Chondrocyte (in vitro differentiated cells): ENCODE results near the gene HADH. TPM values are rescaled to one million over a fixed set of nuclear protein-coding genes. Genes with fewer than 3 reads are reported as not detected.

ENCODE experiments used
- DNase-seq: peaks from one replicate; pipeline ENCODE4 v3.0.0; 2021; ENCODE audit warnings: mixed read lengths, low spot score
- H3K27ac Mint-ChIP-seq: one replicate; pipeline ENCODE4 v1.8.0; 2021; ENCODE audit warnings: mild to moderate bottlenecking, moderate library complexity, mixed read lengths; ENCODE audit not compliant: unreplicated experiment
- H3K27me3 Mint-ChIP-seq: 2 replicates; pipeline ENCODE4 v1.8.0; 2021; ENCODE audit warnings: low read depth, mixed read lengths
- H3K36me3 Mint-ChIP-seq: 2 replicates; pipeline ENCODE4 v1.8.0; 2021; ENCODE audit warnings: low read depth, mixed read lengths
- H3K4me1 Mint-ChIP-seq: 2 replicates; pipeline ENCODE4 v1.8.0; 2021; ENCODE audit warnings: low read depth, mild to moderate bottlenecking, mixed read lengths
- H3K4me3 Mint-ChIP-seq: one replicate; pipeline ENCODE4 v1.8.0; 2021; ENCODE audit warnings: mild to moderate bottlenecking, moderate library complexity, mixed read lengths; ENCODE audit not compliant: unreplicated experiment
- H3K9me3 Mint-ChIP-seq: 2 replicates; pipeline ENCODE4 v1.8.0; 2021; ENCODE audit warnings: low read depth, mixed read lengths
- CTCF ChIP-seq: fragments of 200-600 bp; sonication (generic); IDR thresholded peaks from 2 replicates; pipeline ENCODE4 v1.5.0; 2021; ENCODE audit warnings: antibody characterized with exemption, mild to moderate bottlenecking, moderate library complexity
- total RNA-seq: library from RNA; stranded (reverse); gene quantifications from 3 replicates; pipeline ENCODE4 v1.2.1, GENCODE V29; 2021

The HADH gene
- total RNA-seq, 1 donor from 2014 or later: 21.6 TPM

- no peak overlapping the region for H3K4me3 Mint-ChIP-seq
- H3K27me3 Mint-ChIP-seq: no peaks in the 10 kb centered on the region
- TF ChIP-seq CTCF: peak; percentile 11
- H3K9me3 Mint-ChIP-seq: peaks cover 5% of the 10 kb centered on the region
- peaks cover 7% of the 10 kb centered on the region for H3K4me1 Mint-ChIP-seq
- no peaks in the 10 kb centered on the region for H3K36me3 Mint-ChIP-seq
- no peak for DNase-seq
- H3K27ac Mint-ChIP-seq: no peak overlapping the region
Observed at GRCh38 chr4:108042927-108043326, 53.2 kb downstream of the HADH start.

- no peaks in the 10 kb centered on the region for H3K36me3 Mint-ChIP-seq
- H3K9me3 Mint-ChIP-seq: peaks cover 5% of the 10 kb centered on the region
- H3K27ac Mint-ChIP-seq: no peak overlapping the region
- no peak for TF ChIP-seq CTCF
- no peak for DNase-seq
- H3K4me1 Mint-ChIP-seq: peaks cover 7% of the 10 kb centered on the region
- H3K27me3 Mint-ChIP-seq: no peaks in the 10 kb centered on the region
- H3K4me3 Mint-ChIP-seq: no peak overlapping the region
Observed at GRCh38 chr4:108043526-108043925, 53.8 kb downstream of the HADH start.

GRCh38 chr4:108044951-108045686 lies 55.4 kb downstream of the HADH start:
- Mint-ChIP-seq H3K4me1 (peaks cover 7% of the 10 kb centered on the region), H3K36me3 (no peaks in the 10 kb centered on the region), H3K9me3 (peaks cover 3% of the 10 kb centered on the region), H3K27me3 (no peaks in the 10 kb centered on the region), H3K27ac (no peak overlapping the region), H3K4me3 (no peak overlapping the region)
- TF ChIP-seq CTCF: no peak
- no peak for DNase-seq

GRCh38 chr4:108045687-108046024 lies 56.0 kb downstream of the HADH start:
- DNase-seq: no peak
- peaks cover 7% of the 10 kb centered on the region for H3K4me1 Mint-ChIP-seq
- no peaks in the 10 kb centered on the region for H3K36me3 Mint-ChIP-seq
- H3K27me3 Mint-ChIP-seq: no peaks in the 10 kb centered on the region
- peaks cover 2% of the 10 kb centered on the region for H3K9me3 Mint-ChIP-seq
- no peak overlapping the region for H3K4me3 Mint-ChIP-seq
- H3K27ac Mint-ChIP-seq: no peak overlapping the region
- no peak for TF ChIP-seq CTCF

- no peaks in the 10 kb centered on the region for H3K36me3 Mint-ChIP-seq
- H3K27me3 Mint-ChIP-seq: no peaks in the 10 kb centered on the region
- TF ChIP-seq CTCF: no peak
- H3K27ac Mint-ChIP-seq: no peak overlapping the region
- DNase-seq: no peak
- peaks cover 7% of the 10 kb centered on the region for H3K4me1 Mint-ChIP-seq
- H3K4me3 Mint-ChIP-seq: no peak overlapping the region
- no peaks in the 10 kb centered on the region for H3K9me3 Mint-ChIP-seq
Observed at GRCh38 chr4:108047199-108047598, 57.5 kb downstream of the HADH start.
